Endothelial cell of umbilical vein (primary cell): ENCODE data around the gene CA4. TPM values are rescaled to one million over a fixed set of nuclear protein-coding genes. Genes with fewer than 3 reads are reported as not detected.
"Not testable (repeated sequence)": the region's sequence is repeated elsewhere in the genome, so short reads cannot be mapped to it uniquely, and the experiment has no call there.

Experiments used
- BruUV-seq: library from RNA; stranded (reverse); fragments of 400-500 nt; replicated peaks from 2 replicates; lab custom pipeline; 2021; lab: Mats Ljungman, UMichigan
- CTCF ChIA-PET: fragments of 300-600, 350-600 bp; sonication (Branson Sonifier 250); formaldehyde crosslinking; loops from one replicate; lab custom pipeline; 2021; ENCODE audit warnings: antibody characterized with exemption, inconsistent platforms; lab: Charles Lee
- POLR2A ChIA-PET: fragments of 300-600, 350-600 bp; sonication (Branson Sonifier 250); formaldehyde crosslinking; loops from one replicate; lab custom pipeline; 2021; ENCODE audit warnings: antibody characterized with exemption, inconsistent platforms; lab: Charles Lee
- DNase-seq: peaks from one replicate; pipeline ENCODE4 v3.0.0-alpha.2; 2011; ENCODE audit warnings: low read depth, low spot score
- FAIRE-seq: peaks from 2 replicates; lab custom pipeline; 2011; peaks lifted over from hg19 to GRCh38; lab: Jason Lieb, UNC
- H2AFZ ChIP-seq: 2 replicates; pipeline ENCODE4 v1.6.0; 2012; ENCODE audit warnings: low read depth, low read length, control low read depth, inconsistent platforms
- H3K27ac ChIP-seq: 2 replicates; pipeline ENCODE4 v1.5.1; 2011; ENCODE audit warnings: low read depth, mild to moderate bottlenecking, control low read depth, low read length, moderate library complexity; ENCODE audit not compliant: insufficient read depth
- H3K27me3 ChIP-seq, 2 experiments: 2 replicates each; pipeline versions ENCODE4 v1.6.0 to v1.6.1; 2011; ENCODE audit warnings: low read length in 2 of 2, mixed read lengths in 1 of 2; ENCODE audit not compliant: control insufficient read depth in 2 of 2, insufficient read depth in 2 of 2
- H3K36me3 ChIP-seq, 2 experiments: 2 replicates in 1 of 2; 3 replicates in 1 of 2; pipeline ENCODE4 v1.5.1; 2011; ENCODE audit warnings: low read length in 2 of 2, mild to moderate bottlenecking in 1 of 2, moderate library complexity in 1 of 2; ENCODE audit not compliant: control insufficient read depth in 2 of 2, insufficient read depth in 2 of 2; ENCODE audit errors: extremely low read depth in 1 of 2
- H3K4me1 ChIP-seq: 3 replicates; pipeline ENCODE4 v1.5.1; 2011; ENCODE audit warnings: mild to moderate bottlenecking, low read length; ENCODE audit not compliant: control insufficient read depth, insufficient read depth; ENCODE audit errors: extremely low read depth
- H3K4me2 ChIP-seq: 2 replicates; pipeline ENCODE4 v1.6.1; 2011; ENCODE audit warnings: low read length, control low read depth, mixed read lengths; ENCODE audit not compliant: insufficient read depth
- H3K4me3 ChIP-seq, 3 experiments: fragments of 200-600 bp in 1 of 3; sonication (generic), shearing (Covaris generic) in 1 of 3; replicated peaks in 1 of 3; 2 replicates each; pipeline ENCODE4 v1.5.1; 2011 to 2016; ENCODE audit warnings: control low read depth in 3 of 3, low read length in 3 of 3, mild to moderate bottlenecking in 2 of 3, inconsistent platforms in 1 of 3, low read depth in 1 of 3, moderate library complexity in 1 of 3; ENCODE audit not compliant: insufficient read depth in 1 of 3
- H3K79me2 ChIP-seq: 2 replicates; pipeline ENCODE4 v1.6.0; 2012; ENCODE audit warnings: low read length, inconsistent platforms; ENCODE audit not compliant: control insufficient read depth, insufficient read depth
- H3K9ac ChIP-seq: replicated peaks from 2 replicates; pipeline ENCODE3; 2011; ENCODE audit warnings: low read length, control low read depth; ENCODE audit not compliant: insufficient read depth; ENCODE audit errors: extremely low read depth
- H3K9me1 ChIP-seq: replicated peaks from 3 replicates; pipeline ENCODE4 v1.6.0; 2011; ENCODE audit warnings: mild to moderate bottlenecking, low read length; ENCODE audit not compliant: control insufficient read depth, insufficient read depth; ENCODE audit errors: extremely low read depth
- H3K9me3 ChIP-seq: replicated peaks from 2 replicates; pipeline ENCODE4 v1.5.1; 2012; ENCODE audit warnings: low read length, inconsistent platforms; ENCODE audit not compliant: control insufficient read depth, insufficient read depth
- H4K20me1 ChIP-seq: replicated peaks from 2 replicates; pipeline ENCODE3; 2011; ENCODE audit warnings: mild to moderate bottlenecking, low read length; ENCODE audit not compliant: control insufficient read depth, insufficient read depth; ENCODE audit errors: extremely low read depth
- EZH2 ChIP-seq: IDR thresholded peaks from 2 replicates; pipeline ENCODE4 v1.6.1; 2012; ENCODE audit warnings: borderline replicate concordance, low read depth, mild to moderate bottlenecking, moderate library complexity, low read length, inconsistent platforms; ENCODE audit not compliant: severe bottlenecking
- FOS ChIP-seq: IDR thresholded peaks from 2 replicates; pipeline ENCODE4 v1.6.1; 2011; ENCODE audit warnings: mild to moderate bottlenecking, low read length, moderate library complexity, borderline replicate concordance; ENCODE audit not compliant: insufficient read depth
- GATA2 ChIP-seq: IDR thresholded peaks from 2 replicates; pipeline ENCODE4 v1.7.0; 2011; ENCODE audit warnings: low read depth, mild to moderate bottlenecking, moderate library complexity, mixed read lengths, low read length; ENCODE audit not compliant: insufficient read length, insufficient read depth
- JUN ChIP-seq: IDR thresholded peaks from 2 replicates; pipeline ENCODE4 v1.6.1; 2011; ENCODE audit warnings: borderline replicate concordance, low read depth; ENCODE audit not compliant: insufficient read length, insufficient read depth
- MYC ChIP-seq: IDR thresholded peaks from one replicate; pipeline ENCODE4 v1.6.1; 2011; ENCODE audit warnings: mild to moderate bottlenecking, low read depth, low read length
- POLR2A ChIP-seq: IDR thresholded peaks from 2 replicates; pipeline ENCODE4 v1.6.1; 2012; ENCODE audit warnings: low read depth, mild to moderate bottlenecking, control low read depth, low read length
- dilution Hi-C: fragments of 300-500 bp; cut with MboI; formaldehyde crosslinking; loops from one replicate; pipeline ENCODE4 v1.15.0; 2019; ENCODE audit warnings: low sequenced_read_pairs; ENCODE audit not compliant: extremely low pct_ligation_motif_present
- intact Hi-C: fragments of 100-400 bp; cut with micrococcal nuclease; formaldehyde crosslinking; loops from one replicate; pipeline ENCODE4 v1.10.0; 2022
- polyA plus RNA-seq, 4 experiments: library from polyadenylated mRNA; depleted of rRNA in 3 of 4; stranded (reverse) in 3 of 4; unstranded in 1 of 4; fragments of >200 nt; gene quantifications; 2 replicates each; pipeline versions ENCODE4 v1.2.1 to v1.2.3, GENCODE V29; 2011 to 2012; ENCODE audit warnings: missing spikeins in 1 of 4
- total RNA-seq: library from RNA; stranded (reverse); gene quantifications from 2 replicates; pipeline ENCODE4 v1.2.3, GENCODE V29; 2021
- TF ChIP-seq, protein P1 (sequence below): IDR thresholded peaks from 2 replicates; pipeline ENCODE4 v1.6.1; 2011; ENCODE audit not compliant: insufficient read depth, insufficient read length

Gene CA4
- total and polyA plus RNA-seq, 2 donors (not counting 3 experiments of a cell fraction or from before 2014, with no cell fraction given): 0.17 to 0.29 TPM

GRCh38 chr17:60193482-60193881, 43.7 kb downstream of the CA4 start:
- BruUV-seq: no TSS peak

GRCh38 chr17:60194141-60194540, 44.4 kb downstream of the CA4 start:
- dilution Hi-C loops, H3K4me2 ChIP-seq, DNase-seq, H3K27ac ChIP-seq, CTCF ChIA-PET, BruUV-seq, H3K9me1 ChIP-seq, H4K20me1 ChIP-seq, POLR2A ChIA-PET, H3K9me3 ChIP-seq, intact Hi-C loops, H3K4me1 ChIP-seq, H3K4me3 ChIP-seq, FAIRE-seq, H3K79me2 ChIP-seq, H2AFZ ChIP-seq, H3K9ac ChIP-seq, H3K27me3 ChIP-seq: not testable (repeated sequence)
- peaks cover 4 to 11% of the 10 kb centered on the region in 2 experiments for H3K36me3 ChIP-seq

More at GRCh38 chr17:60193482-60193881, 43.7 kb downstream of the CA4 start:
- Histone ChIP-seq H3K27ac (no peak overlapping the region), H3K4me1 (no peaks in the 10 kb centered on the region), H3K4me3 (no peak overlapping the region), H3K79me2 (no peaks in the 10 kb centered on the region), H3K27me3 (no peaks in the 10 kb centered on the region), H3K4me2 (no peak overlapping the region), H3K9me3 (no peaks in the 10 kb centered on the region), H2AFZ (no peak overlapping the region), H3K36me3 (peaks cover 4 to 11% of the 10 kb centered on the region in 2 experiments), H4K20me1 (no peaks in the 10 kb centered on the region), H3K9me1 (no peaks in the 10 kb centered on the region), H3K9ac (no peak overlapping the region)
- POLR2A ChIA-PET: no interaction called here
- DNase-seq: no peak
- TF ChIP-seq EZH2 (no peak), GATA2 (no peak), JUN (no peak), FOS (no peak), MYC (no peak), POLR2A (no peak)
- TF ChIP-seq, protein P1, sequence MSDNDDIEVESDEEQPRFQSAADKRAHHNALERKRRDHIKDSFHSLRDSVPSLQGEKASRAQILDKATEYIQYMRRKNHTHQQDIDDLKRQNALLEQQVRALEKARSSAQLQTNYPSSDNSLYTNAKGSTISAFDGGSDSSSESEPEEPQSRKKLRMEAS: no peak
- intact Hi-C loops: no loop called here
- dilution Hi-C loops: no loop called here
- no peak for FAIRE-seq
- CTCF ChIA-PET: interaction anchor here (1.4 kb wide), 1 partner anchor 52 kb away, joined by 5 read pairs; no protein-coding TSS in a partner anchor

DNA sequence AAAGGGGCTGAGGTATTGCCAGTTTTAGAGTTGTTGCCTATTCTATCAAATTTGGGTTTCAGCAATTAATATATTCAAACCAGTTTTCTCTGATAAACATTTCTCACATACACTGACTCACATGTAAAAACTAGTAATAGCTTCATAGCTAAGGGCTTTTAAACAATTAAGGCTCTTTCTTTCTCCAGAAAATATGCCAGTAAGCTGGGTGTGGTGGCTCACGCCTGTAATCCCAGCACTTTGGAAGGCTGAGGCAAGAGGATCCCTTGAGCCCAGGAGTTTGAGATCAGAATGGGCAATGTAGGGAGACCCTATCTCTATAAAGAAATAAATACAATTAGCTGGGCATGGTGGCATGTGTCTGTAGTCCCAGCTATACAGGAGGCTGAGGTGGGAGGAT, 48.9 kb downstream of the CA4 start:
- DNase-seq, FAIRE-seq, H3K4me2 ChIP-seq, H3K36me3 ChIP-seq, H3K9me1 ChIP-seq, H3K4me1 ChIP-seq, H3K9me3 ChIP-seq, H3K4me3 ChIP-seq, H3K27me3 ChIP-seq, POLR2A ChIA-PET, H4K20me1 ChIP-seq, BruUV-seq, H3K27ac ChIP-seq, H3K9ac ChIP-seq, H3K79me2 ChIP-seq, H2AFZ ChIP-seq, intact Hi-C loops, dilution Hi-C loops: not testable (repeated sequence)
- CTCF ChIA-PET: interaction anchor here (1.0 kb wide), 1 partner anchor 13 kb away, joined by 4 read pairs; no protein-coding TSS in a partner anchor
